ENCODE results near the gene SDK1.
A peak's percentile ranks its signal among the peaks of the same experiment; 100 is the strongest.

The SDK1 gene

GRCh38 chr7:3879355-3880075 is 578.5 kb downstream of the SDK1 start:
- peak; percentile 47 for DNase-seq (ENCODE audit: low read depth, low spot score)

DNA sequence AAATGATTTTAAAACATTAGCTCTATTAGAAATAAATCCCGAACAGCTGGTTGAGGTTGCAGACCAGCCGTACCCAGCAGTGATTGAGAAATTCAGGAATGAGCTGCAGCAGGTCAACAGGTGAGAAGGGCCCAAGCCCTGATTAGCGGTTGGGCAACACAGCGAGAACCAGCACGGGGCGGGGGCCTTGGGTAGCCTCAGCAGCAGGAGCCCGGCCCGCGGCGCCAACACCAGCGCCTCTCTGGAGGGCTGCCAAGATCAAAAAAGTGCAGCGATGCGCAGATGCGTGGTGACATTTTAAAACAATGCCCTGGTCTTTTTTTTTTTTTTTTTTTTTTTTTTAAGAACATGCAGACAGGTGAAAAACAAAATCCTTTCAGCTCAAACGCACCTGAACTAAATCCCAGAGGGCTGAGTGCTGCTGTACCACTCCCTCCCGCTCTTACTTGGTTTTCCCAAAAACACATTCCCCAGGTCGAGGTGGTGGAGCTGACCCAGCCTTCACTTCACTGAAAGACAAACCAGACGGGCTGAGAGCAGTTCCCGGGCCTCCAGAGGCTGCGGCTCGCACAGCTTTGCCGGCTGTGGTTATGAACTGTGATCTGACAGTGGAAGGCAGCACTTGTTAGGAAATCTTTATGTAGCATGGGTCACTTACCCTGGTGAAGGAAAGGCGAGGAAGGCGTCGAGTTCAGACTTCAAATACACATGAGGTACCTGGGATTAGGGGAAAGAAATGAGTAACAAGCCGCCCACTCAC is 579.4 kb downstream of the SDK1 start:
- peak; percentile 16 for DNase-seq (ENCODE audit: low read depth, low spot score)

- no peak for DNase-seq (ENCODE audit: low read depth, low spot score)
Observed at GRCh38 chr7:3882782-3883181, 581.7 kb downstream of the SDK1 start.

GRCh38 chr7:3884543-3884942 is 583.5 kb downstream of the SDK1 start:
- peak; percentile 15 for DNase-seq (ENCODE audit: low read depth, low spot score)

- no peak for DNase-seq (ENCODE audit: low read depth, low spot score)
Observed at GRCh38 chr7:3887096-3887690, 586.1 kb downstream of the SDK1 start.

DNA sequence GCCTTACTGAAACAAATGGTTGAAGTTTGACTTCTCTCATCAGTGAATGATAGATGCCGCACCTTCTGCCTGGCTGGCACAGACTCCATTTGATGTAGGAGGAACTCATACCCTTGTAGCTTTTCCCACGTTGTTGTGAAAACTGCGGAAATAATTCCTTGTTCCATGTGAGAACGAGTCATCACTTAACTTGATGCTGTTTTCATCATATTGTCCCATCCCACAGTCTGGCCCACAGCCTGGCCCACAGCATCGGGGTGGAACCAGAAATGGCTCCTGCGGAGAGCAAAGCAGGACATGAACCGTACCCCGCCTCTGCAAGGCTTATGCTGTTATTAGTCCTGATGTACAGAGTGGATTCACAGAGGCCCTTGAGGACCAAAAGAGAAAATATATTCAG is 587.0 kb downstream of the SDK1 start:
- peak; percentile 46 for DNase-seq (ENCODE audit: low read depth, low spot score)

DNA sequence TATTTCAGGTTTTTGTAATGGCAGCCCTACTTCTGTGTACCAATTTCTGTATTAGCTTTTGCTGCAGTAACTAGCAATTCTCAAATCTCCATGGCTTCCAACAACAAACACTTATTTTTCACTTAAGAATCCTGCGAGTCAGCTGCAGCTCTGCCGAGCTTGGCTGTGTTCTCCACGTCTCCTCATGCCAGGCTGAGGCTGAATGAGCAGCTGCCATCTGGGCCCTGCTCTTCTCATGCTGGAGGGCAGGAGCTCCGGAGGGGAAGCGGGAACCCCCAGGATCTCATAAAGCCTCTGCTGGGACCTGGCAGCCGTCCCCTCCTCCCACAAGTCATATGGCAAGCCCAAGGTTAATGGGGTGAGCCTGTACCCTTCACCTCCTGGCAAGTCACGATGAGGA is 591.1 kb downstream of the SDK1 start:
- peak; percentile 20 for DNase-seq (ENCODE audit: low read depth, low spot score)

GRCh38 chr7:3892686-3893085 is 591.6 kb downstream of the SDK1 start:
- no peak for DNase-seq (ENCODE audit: low read depth, low spot score)

DNA sequence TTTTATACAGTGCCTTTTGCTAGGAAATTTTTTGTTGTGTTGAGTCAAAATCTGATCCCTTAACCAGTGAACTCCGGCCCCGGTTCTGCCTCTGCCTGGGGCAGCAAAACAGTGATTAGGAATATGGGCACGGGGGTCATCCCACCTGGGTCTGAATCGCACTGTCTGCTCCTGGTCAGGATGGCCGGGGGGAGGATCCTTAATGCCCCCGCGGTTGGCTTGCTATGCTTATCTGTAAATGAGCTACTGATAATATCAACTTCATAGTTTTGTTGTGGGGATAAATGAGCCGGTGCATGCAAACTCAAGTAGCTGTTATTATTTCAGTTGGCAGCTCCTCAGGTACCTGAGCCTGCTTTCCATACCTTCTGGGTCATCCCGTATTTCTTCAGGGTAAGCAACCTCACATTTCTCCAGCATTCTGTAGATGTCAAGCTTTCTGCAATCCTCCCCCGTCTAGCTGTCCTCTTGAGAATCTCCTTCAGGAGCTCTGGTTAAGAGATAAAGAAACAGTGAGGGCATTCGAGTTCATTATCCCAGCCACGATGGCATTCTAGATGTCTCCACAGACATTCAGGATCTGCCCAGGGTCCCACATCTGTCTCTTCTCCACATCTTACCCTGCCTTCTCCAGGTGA is 592.2 kb downstream of the SDK1 start:
- no peak for DNase-seq (ENCODE audit: low read depth, low spot score)

- DNase-seq (ENCODE audit: low read depth, low spot score), result no peak
Observed at GRCh38 chr7:3893789-3894153, 592.7 kb downstream of the SDK1 start.

GRCh38 chr7:3895341-3896116 is 594.5 kb downstream of the SDK1 start:
- no peak for DNase-seq (ENCODE audit: low read depth, low spot score)

GRCh38 chr7:3896169-3896765 is 595.2 kb downstream of the SDK1 start:
- no peak for DNase-seq (ENCODE audit: low read depth, low spot score)

- DNase-seq (ENCODE audit: low read depth, low spot score), result peak; percentile 67
Observed at GRCh38 chr7:3897430-3898372, 596.6 kb downstream of the SDK1 start.

DNA sequence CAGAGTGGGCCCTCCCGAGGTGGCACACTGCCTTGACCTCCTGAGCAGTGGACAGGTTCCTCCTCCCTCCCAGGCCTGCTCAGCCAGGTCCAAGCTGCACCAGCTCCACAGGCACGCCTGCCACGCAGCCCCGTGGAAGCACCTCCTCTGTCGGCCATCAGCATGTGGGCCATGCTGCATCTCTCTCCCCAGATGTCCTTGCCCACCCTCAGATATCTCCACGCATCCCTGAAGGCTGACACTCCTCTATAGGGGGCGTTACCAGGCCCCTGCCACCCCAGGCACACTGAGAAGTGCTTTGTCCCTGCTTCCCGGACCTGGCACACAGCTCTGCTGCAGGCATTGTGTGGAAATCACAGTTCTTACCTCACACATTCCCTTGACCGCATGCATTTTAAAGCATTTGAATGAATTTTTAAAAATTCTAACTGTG is 598.5 kb downstream of the SDK1 start:
- no peak for DNase-seq (ENCODE audit: low read depth, low spot score)

DNA sequence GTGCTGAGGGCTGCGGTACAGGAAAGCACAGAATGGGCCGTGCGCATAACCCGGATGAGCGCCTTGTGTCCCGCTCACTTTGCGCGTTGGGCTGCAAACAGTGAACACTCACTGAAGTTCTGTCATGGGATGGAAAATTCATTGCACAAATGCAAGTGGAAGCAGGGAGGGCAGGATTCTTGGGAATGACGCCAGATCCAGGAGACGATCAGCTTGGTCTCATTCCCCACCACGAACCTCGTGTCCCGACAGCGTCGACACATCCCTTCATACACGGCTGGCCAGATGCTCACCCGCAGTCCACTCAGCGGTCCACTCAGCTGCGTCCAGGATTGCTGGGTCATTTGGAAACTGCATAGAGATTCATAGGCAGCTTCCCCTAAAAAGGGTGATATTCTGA is 607.1 kb downstream of the SDK1 start:
- DNase-seq (ENCODE audit: low read depth, low spot score), result no peak

DNA sequence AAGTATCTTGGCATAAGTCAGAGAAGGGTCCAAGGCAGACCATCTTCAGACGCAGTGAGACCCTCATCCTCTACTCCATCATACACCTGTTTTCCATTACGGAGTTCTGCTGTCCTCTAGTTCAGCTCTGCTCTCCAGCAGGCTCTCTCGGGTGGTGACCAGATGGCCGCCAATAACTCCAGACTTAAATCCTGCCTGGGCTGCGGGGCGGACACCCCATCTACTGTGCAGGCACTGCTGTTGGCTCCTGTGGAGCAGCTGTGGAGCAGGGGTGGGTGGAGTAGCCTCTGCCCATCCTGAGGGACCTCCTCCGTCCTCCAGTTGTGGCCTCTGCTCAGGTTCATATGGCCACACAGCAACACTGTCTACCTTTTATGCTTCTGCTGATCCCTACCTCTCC is 608.1 kb downstream of the SDK1 start:
- no peak for DNase-seq (ENCODE audit: low read depth, low spot score)

- DNase-seq (ENCODE audit: low read depth, low spot score), result peak; percentile 79
Observed at GRCh38 chr7:3910054-3910453, 609.0 kb downstream of the SDK1 start.

DNA sequence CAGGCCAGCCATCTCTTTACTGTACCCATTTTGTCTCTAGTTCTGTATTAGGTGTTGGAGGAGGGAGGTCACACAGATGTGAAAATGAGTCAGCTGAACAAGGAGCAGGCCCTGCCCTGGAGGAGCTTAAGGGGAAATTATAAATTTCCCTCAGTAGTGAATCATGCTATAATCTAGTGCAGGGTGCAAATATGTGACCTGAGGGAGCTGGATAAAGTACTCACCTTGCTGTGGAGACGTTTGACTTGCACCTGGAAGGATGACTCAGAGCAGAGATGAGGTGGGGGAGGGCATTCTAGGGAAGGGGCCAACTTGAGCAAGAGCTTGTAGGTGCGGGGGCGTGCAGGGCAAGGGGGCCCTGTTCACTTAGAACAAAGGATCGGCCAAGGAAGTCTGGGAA is 610.6 kb downstream of the SDK1 start:
- DNase-seq (ENCODE audit: low read depth, low spot score), result no peak

GRCh38 chr7:3912291-3912690 is 611.2 kb downstream of the SDK1 start:
- DNase-seq (ENCODE audit: low read depth, low spot score), result no peak

Data from astrocyte of the hippocampus (primary cell).